ENCODE measurements around the gene CDH4.

CDH4 gene

GRCh38 chr20:61731363-61732181 lies 479.5 kb downstream of the CDH4 start:
- DNase-seq: no peak

GRCh38 chr20:61732511-61733210 lies 480.6 kb downstream of the CDH4 start:
- no peak for DNase-seq

GRCh38 chr20:61733216-61733615 lies 481.2 kb downstream of the CDH4 start:
- DNase-seq: no peak

DNA sequence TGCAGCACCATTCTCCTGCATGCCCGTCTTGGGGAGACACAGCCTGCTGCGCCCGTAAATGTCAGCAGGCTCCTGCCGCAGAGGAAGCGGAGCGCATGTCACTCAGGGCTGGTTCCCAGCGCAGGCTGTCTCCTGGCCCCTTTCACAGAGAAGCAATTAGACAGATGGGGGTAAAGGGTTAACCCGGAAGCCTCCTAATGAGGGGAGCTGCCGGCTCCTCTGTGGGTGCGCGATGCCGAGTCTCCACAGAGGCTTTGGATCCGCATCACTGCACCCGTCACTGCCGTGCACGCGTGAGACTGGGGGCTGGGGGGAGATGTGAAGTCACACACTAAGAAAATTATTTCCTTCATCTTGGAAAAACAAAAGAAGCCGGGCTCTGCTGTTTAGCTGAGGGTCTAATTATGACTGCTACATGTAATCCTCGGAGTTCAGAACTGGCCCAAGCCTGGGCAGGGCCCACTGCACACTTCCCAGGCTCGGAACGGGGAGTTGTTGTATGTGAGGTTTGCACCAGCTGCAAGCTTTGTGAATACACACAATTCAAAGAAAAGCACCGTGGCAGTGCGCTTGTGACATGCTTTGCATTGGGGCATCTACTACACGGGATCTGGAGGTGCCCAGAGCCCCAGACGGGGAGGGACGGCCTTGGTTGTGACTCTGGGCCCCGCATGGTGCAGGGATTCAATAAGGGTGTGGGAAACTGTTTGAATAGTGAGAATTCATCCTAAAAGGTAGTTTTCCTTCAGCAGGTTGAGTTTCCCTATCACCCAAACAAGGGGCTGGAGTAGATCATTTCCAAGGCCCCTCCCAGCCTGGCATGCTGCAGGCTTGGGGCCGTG lies 482.1 kb downstream of the CDH4 start:
- no peak for DNase-seq

DNA sequence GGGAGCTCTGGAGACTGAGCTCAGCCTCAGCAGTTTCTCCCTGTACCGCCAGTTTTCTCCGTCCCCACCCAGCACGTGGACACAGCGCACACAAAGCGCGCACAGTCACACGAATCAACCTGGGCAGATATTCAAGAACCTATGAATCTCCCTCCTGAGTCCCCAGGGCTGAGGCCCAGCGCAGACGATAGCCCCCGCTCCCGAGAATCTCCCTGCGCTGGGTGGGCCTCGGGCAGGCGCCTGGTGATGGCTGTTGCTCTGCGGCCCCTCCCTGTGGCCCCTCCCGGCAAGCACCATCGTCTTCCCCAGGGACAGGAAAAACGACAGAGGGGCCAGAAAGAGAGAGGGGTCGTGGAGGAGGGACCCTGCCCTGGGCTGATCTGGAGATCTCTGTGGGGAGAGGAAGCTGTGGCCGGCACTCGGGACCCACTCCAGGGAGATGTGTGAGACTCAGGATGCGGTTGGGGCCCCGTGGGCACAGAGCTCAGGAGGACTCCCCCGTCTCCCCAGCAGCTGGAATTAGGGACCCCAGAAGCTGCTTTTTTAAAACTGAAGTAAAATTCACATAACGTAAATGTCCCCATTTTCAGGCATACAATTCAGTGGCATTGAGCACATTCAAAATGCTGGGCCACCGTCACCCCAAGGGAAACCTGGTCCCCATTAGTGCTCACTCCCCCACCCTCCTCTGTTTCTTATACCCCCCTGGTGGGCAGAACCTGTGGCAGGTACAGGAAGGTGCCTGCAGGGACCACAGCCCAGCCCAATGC lies 482.9 kb downstream of the CDH4 start:
- DNase-seq: no peak

GRCh38 chr20:61735503-61735785 lies 483.4 kb downstream of the CDH4 start:
- no peak for DNase-seq

DNA sequence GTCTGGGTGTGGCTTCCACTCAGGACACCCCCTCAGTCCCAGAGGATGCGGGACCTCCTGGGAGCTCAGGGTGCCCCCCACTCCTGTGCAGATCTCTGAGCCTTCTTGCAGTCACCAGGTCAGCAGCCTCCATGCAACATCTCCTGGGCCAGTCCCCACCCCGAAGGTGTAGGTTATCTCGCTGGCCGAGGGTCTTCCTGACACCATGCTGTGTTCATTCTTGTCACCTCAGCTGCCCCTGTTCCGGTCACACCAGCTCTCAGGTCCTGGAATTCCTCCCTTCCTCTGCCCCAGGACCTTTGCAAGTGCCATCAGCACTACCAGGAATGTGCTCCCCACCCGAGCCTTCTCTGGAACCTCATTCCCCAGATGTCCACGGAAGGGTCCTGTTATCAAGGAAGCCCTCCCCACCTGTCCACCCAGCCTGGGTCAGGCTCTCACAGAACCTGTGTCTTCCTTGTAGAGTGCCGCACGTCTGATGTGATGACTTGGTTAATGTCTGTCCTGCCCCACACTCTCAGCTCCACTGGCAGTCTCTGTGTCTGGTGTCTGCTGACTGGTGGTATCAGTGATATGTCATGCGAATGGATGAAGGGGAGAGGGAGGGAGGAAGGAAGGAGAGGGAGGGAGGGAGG lies 484.1 kb downstream of the CDH4 start:
- no peak for DNase-seq

- no peak for DNase-seq
Measured at GRCh38 chr20:61736751-61737310, 484.8 kb downstream of the CDH4 start.

DNA sequence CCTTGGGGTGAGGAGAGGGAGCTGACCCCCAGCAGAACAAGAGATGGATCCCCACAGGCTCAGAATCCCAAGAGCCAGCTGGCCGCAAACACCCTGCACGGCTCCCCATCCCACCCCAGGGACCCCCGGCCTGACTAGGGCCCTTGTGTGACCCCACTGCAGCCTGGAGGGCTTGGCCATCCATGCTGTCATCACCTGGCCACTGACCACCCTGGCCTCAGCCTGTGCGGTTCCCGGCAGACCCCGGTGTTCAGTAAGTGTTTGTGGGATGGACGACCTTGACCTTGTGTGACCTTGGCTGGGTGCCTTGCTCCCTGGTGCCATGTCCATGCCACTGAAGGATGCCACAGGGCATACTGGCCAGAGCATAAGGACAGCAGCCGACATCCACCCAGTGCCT lies 485.3 kb downstream of the CDH4 start:
- no peak for DNase-seq

DNA sequence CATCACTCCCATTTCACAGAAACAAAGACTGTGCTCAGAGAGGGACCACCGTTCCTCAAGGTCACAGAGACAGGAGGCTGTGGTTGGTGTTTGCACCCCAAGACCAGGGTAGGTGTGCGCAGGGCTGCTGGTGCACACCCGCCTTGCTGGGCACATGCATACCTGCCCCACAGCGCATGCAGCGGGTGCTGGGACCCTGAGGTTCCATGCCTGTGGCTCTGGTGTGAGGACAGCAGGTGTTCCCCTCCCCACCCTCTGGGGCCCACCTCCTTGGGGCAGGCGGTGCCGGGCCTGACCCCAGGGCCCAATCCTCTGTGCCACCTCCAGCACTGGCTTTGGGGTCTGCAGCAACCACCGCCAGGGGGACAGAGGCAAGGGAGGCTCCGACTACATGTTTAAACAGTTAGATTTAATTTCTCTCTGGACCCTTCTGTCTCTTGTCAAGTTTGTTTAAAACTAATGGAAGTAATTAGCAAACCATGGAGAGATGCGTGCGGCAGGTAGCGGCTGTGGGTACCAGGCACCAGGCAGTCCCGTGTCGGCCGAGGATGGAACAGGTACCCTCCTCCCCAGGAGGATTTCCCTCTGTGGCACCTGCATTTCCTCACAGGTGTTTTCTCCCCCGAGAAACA lies 485.9 kb downstream of the CDH4 start:
- no peak for DNase-seq

DNA sequence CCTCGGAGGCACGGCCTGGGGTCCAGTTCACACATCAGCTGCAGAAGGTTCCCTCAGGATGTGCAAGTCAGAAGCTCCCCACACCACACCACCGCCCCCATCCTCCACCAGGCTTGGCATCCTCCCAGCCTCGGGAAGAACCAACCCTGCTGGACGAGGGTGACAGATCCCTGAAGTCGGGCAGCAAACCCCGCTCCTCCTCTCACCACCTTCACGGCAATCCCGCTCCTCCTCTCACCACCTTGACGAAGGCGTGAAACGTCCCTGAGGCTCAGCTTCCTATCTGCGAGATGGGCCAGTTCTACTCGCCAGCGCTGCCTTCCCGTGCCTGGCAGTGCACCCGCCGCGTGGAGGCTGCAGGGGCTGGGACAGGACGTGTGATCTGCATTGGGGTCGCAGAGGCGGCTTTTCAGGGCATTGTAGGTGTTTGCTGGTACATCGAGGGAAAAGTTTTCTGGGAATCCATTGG lies 486.6 kb downstream of the CDH4 start:
- no peak for DNase-seq

DNA sequence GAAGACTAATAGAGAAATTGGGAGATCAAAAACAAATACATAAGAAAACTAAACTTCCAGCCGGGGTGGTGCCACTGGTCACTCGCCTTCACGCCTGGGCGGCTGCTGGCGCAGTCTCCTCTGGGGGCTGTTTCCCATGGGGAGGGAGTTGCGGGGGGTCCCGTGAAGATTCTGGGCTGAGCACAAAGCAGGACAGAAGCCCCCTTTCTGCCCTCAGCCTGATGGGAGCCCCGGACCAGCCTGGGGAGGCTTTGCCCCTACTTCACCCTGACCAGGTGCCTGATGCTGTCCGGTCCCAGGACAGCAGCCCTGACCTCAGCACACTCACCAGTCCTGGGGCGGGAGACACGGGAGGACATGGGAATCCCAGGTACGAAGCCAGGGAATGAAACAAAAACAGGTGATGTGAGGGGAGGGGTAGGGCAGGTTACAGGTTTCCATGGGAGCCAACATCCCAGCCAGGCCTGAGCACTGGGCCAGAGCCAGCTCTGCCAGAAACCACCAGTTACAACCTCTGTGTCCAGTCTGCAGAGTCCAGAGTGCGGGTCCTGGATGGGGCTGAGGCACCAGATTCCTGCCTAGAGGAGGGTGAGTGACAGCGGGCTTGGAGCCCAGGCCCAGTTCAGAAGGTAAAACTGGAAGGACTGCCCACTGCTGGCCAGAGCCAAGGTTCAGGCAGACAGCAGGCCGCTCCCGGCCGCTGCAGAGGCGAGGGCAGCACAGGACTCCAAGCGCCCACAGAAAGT lies 487.2 kb downstream of the CDH4 start:
- DNase-seq: no peak

DNA sequence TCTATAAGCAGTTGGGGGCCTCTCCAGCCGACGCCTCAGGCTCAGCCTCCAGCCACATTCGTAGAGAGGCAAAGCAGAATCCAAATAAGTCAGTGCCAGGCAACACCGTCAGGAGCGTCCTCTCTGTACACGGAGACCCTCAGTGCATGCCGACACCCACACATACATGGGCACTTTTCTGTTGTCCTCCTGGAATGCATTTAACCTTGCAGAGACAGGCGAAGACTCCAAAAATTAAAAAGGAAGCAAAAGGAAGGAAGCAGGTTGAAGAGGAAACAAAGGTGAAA lies 487.7 kb downstream of the CDH4 start:
- no peak for DNase-seq

DNA sequence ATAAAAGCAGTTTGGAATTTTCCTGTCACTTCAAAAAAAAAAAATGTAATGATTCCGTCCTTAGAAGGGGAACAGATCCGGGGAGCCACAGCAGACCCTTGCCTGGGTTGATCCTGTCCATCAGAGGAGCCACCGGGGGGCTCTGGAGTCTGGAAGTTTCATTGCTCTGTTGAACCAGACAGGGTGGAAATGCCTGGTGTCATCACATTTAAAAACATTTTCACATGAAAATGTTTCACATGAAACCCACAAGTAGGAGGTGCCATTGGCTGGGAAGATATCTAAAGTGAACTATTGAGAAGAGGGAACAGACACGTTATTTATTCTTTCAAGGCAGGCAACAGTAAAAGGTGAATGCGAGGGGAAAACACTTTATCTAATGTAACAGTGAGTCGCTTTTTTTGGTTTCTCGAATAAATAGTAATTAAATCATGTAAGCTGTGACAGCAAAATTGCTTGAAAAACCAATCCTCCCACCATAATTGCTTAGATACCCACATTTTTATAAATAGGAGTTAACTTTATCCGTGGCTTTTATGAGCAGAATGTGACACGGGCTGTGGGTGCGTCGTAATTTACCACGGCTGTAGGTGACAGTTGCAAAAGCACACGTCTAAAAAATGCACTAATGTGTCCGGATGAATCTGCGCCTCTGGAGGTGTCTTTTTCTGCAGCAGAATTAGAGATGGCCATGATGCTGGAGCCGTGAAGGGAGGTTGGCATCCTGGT lies 490.2 kb downstream of the CDH4 start:
- no peak for DNase-seq

DNA sequence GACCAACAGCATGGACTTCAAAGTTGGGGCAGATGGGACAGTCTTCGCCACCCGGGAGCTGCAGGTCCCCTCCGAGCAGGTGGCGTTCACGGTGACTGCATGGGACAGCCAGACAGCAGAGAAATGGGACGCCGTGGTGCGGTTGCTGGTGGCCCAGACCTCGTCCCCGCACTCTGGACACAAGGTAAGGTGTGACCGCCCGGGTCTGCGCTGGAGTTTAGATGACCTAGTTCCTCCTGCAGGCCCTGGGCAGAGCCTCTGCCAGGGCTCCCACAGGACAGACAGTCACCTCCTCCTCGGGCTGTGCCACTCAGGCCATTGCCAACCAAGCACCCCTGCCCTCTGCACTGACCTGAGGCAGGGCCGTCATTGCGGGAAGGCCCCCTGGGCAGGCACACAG lies 491.5 kb downstream of the CDH4 start:
- DNase-seq: no peak

DNA sequence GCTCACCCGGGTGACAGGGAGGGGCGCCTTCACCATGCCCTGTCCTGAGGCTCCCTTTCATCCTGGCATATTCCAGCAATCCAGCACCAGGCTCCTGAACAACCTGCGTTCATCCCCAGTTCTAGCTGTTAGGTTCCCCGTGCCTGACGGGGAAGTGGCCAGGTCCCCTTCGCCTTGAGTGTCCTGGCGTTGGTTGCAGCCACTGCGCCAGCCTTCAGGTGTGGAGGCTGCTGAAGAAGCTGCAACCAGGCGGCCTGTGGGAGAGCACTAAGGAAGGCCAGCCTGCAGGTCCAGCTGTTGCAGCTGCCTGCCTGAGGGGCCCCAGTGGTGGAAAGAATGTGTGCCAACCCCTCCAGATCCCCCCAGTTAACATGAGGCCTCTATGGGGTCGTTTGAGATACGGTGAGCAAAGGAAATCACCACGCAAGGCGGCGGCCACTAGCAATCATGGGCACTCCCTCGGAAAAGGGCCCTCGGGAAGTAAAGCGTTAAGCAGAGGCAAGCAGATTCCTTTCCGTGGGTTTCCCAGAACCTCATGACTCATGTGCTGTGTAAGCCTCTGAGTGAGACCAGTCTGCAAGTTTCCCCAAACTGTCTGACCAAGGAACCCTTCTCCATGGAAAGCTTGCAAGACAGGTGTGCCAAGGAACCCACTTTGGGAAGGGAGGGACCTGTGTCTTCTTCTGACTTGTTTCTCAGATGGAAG lies 492.8 kb downstream of the CDH4 start:
- no peak for DNase-seq

DNA sequence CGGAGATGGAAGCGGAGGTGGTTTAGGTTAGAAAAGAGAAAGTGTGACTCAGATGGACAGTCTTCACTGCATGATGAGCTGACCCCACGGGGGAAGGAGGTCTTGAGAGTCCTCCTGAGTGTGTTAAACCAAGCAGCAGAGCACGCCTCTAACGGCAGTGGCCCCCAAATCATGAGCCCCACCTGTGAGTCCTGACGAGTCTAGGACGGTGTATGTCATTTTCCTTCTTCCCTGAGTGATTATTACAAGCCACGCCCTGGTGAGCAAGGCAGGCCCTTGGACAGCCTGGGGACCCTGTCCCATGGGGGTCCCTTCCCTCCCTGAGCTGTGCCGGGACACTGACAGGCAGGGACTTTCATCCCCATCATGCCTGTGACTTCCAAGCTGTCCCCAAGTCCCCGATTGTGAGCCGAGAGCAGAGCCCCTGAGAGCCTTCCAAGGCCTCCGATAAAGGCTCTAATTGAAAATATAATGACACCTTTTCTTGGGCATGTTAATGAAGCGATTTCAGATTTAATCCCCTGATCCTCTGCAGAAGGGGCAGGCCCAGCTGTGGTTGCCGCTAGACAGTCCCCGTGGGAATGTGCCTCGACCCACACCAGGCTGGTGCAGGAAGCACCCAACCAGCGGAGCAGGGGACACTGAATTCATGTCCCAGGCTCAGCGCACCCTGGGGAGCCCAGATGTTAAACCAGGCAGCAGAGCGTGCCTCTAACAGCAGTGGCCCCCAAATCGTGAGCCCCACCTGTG lies 493.5 kb downstream of the CDH4 start:
- DNase-seq: no peak

GRCh38 chr20:61746147-61746646 lies 494.1 kb downstream of the CDH4 start:
- DNase-seq: no peak

DNA sequence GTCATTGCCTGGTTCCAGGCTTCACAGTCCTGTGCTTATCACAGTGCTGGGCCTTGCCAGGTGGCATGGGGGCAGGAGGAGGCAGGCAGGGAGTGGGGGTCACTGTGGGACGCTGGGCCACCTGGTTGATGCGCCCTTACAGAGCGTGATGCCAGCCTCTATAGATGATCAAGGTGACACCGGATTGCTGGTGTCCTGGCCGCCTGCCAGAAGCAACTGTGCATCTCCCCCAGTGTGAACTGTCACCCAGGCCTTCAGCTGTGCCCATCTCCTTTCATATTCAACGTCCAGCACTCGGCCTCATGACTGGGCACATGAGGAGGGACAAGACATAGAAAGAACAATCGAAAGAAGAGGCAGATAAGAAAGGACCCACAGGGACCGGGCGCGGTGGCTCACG lies 494.7 kb downstream of the CDH4 start:
- no peak for DNase-seq

Measured in NCI-H748 treated with DMSO at 0.1 percent for 48 hours (cell line).